ENCODE measurements around the gene CHAF1B. TPM values are rescaled to one million over a fixed set of nuclear protein-coding genes. Genes with fewer than 3 reads are reported as not detected.

CHAF1B gene
- total and polyA plus RNA-seq, 9 of the 15 experiments (the other 6 are each of a cell fraction or from before 2014, with no cell fraction given): 7.5 to 36.8 (median 21.0) TPM

GRCh38 chr21:36385233-36386030 is at the start of gene CHAF1B (continued):
- TF ChIP-seq ZBTB43 (CRISPR knock-in tag; IDR thresholded peaks at IDR 0.05): no peak
- TF ChIP-seq CHD2 (IDR thresholded peaks at IDR 0.05; ENCODE audit: low read depth, low read length): no peak
- TF ChIP-seq ZNF24 (IDR thresholded peaks at IDR 0.05): no peak
- peak in 1 of 2 experiments; percentile 85; a peak in 2 of 4 replicates for TF ChIP-seq SIN3A (IDR thresholded peaks at IDR 0.05; ENCODE audit: borderline replicate concordance in 2 of 2, control insufficient read depth in 1 of 2, low read depth in 2 of 2, low read length in 2 of 2)
- no peak for TF ChIP-seq YBX1 (IDR thresholded peaks at IDR 0.05)
- TF ChIP-seq MEF2D (tag; conservative IDR thresholded peaks at IDR 0.05; ENCODE audit: low read depth): no peak
- no peak for TF ChIP-seq NBN (IDR thresholded peaks at IDR 0.05; ENCODE audit: low read depth)
- TF ChIP-seq, protein P1, sequence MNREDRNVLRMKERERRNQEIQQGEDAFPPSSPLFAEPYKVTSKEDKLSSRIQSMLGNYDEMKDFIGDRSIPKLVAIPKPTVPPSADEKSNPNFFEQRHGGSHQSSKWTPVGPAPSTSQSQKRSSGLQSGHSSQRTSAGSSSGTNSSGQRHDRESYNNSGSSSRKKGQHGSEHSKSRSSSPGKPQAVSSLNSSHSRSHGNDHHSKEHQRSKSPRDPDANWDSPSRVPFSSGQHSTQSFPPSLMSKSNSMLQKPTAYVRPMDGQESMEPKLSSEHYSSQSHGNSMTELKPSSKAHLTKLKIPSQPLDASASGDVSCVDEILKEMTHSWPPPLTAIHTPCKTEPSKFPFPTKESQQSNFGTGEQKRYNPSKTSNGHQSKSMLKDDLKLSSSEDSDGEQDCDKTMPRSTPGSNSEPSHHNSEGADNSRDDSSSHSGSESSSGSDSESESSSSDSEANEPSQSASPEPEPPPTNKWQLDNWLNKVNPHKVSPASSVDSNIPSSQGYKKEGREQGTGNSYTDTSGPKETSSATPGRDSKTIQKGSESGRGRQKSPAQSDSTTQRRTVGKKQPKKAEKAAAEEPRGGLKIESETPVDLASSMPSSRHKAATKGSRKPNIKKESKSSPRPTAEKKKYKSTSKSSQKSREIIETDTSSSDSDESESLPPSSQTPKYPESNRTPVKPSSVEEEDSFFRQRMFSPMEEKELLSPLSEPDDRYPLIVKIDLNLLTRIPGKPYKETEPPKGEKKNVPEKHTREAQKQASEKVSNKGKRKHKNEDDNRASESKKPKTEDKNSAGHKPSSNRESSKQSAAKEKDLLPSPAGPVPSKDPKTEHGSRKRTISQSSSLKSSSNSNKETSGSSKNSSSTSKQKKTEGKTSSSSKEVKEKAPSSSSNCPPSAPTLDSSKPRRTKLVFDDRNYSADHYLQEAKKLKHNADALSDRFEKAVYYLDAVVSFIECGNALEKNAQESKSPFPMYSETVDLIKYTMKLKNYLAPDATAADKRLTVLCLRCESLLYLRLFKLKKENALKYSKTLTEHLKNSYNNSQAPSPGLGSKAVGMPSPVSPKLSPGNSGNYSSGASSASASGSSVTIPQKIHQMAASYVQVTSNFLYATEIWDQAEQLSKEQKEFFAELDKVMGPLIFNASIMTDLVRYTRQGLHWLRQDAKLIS (CRISPR knock-in tag; IDR thresholded peaks at IDR 0.05): no peak
- no peak for TF ChIP-seq ZNF274 (IDR thresholded peaks at IDR 0.05; ENCODE audit: borderline replicate concordance, low read depth, low read length)
- no peak for TF ChIP-seq STAT5A (IDR thresholded peaks at IDR 0.05; ENCODE audit: borderline replicate concordance, low read length)
- no peak for TF ChIP-seq POLR3A (IDR thresholded peaks at IDR 0.05; ENCODE audit: borderline replicate concordance, extremely low read depth, insufficient read depth, insufficient read length)
- no peak for TF ChIP-seq NR1H2 (CRISPR knock-in tag; IDR thresholded peaks at IDR 0.05)
- peak; percentile 80 for TF ChIP-seq POLR2AphosphoS5 (IDR thresholded peaks at IDR 0.05; ENCODE audit: control insufficient read depth, insufficient read depth, low read depth, low read length)
- no peak for TF ChIP-seq POLR2AphosphoS2 (IDR thresholded peaks at IDR 0.05; ENCODE audit: low read length)
- peak; percentile 36 for TF ChIP-seq MEIS2 (IDR thresholded peaks at IDR 0.05; ENCODE audit: partially characterized antibody)
- no peak for TF ChIP-seq TOE1 (IDR thresholded peaks at IDR 0.05; ENCODE audit: borderline replicate concordance)
- no peak for TF ChIP-seq TOE1 (CRISPR knock-in tag; IDR thresholded peaks at IDR 0.05; ENCODE audit: borderline replicate concordance, low read depth)
- TF ChIP-seq, protein P2, sequence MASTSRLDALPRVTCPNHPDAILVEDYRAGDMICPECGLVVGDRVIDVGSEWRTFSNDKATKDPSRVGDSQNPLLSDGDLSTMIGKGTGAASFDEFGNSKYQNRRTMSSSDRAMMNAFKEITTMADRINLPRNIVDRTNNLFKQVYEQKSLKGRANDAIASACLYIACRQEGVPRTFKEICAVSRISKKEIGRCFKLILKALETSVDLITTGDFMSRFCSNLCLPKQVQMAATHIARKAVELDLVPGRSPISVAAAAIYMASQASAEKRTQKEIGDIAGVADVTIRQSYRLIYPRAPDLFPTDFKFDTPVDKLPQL (IDR thresholded peaks at IDR 0.05; ENCODE audit: extremely low read depth, insufficient read length): no peak
- no peak for TF ChIP-seq NR2F6 (CRISPR knock-in tag; IDR thresholded peaks at IDR 0.05)
- 0 out of 2 replicates have a peak, but pooled peaks have one; percentile 61 for TF ChIP-seq HDAC6 (IDR thresholded peaks at IDR 0.05; ENCODE audit: low read depth, low read length)
- no peak for TF ChIP-seq ZNF586 (CRISPR knock-in tag; conservative IDR thresholded peaks at IDR 0.05)
